HG03139 (cell line): ENCODE measurements around the gene ZNF431.
A peak's percentile ranks its signal among the peaks of the same experiment; 100 is the strongest.
"Not testable (repeated sequence)": the region's sequence is repeated elsewhere in the genome, so short reads cannot be mapped to it uniquely, and the experiment has no call there.

Experiments used
- ATAC-seq: cut with Tn5 transposase; IDR thresholded peaks from one replicate; pipeline ENCODE4 v1.9.1; 2021; ENCODE audit not compliant: unreplicated experiment

Gene ZNF431

DNA sequence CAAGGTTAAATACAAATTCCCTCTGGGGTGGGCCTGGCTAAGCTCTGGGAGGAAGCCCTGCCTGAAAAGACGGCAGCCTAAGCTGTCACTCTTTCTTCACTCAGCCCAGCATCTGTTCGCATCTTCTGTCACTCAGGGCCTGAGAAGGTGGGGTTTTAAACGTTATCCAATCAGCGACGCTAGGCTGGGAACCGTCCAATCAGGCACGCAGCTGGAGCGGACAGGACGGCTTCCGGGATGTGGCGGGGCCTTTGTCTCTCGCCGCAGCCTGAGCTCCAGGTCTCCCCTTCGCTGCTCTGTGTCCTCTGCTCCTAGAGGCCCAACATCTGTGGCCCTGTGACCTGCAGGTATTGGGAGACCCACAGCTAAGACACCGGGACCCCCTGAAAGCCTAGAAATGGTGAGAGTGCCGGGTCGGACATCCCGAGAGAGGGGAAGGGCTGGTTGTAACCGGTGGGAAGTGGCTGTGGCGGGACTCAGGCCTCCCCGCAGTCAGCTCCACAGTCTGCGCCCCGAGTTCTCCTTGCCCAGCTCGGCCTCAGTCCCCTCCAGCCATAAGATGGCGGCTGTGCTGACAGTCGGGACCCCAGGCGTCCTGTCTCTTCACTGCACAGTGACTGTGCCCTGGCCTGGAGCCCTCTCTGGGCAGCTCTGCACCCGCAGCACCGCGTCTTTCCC is at the start of gene ZNF431:
ZNF431 (plus strand) TSS at position 254 of the 678 bp plus-strand sequence; CDS start at position 398, 144 bp downstream.
- ATAC-seq, result peak; percentile 97

DNA sequence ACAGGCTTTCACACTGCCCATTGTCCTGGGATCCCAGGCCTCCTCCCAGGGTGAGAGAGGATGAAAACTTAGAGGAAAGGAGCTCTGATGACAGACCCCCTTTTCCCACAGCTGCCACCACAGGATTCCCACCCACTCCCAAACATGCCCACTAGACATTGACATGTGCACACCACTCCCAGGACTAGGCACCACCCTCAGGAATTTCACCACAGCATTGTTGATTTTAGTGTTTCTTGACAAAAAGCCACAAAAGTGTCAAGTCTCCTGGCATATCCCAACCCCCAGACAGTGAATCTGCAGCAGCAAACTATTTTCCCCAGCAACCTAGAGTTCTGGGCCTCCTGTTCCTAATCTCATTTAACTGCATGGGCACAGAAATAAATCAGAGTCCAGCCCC is 49.7 kb upstream of the ZNF431 start:
- ATAC-seq, result no peak

DNA sequence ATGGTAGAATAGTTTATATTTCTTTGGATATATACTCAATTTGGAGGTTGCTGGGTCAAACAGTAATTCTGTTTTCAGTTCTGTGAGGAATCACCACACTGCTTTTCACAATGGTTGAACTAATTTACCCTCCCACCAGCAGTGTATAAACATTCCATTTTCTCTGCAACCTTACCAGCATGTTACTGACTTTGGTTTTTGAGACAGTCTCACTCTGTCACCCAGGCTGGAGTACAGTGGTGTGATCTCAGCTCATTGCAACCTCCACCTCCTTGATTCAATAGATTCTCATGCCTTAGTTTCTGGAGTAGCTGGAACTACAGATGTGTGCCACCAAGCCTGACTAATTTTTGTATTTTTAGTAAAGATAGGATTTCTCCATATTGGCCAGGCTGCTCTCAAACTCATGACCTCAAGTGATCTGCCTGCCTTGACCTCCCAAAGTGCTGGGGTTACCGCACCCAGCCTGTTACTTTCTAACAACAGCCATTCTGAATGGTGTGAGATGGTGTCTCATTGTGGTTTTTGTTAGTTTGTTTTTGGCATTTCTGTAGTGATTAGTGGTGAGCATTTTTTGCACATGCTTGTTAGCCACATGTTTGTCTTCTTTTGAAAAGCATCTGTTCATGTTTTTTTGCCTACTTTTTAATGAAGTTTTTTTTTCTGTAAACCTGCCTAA is 47.4 kb upstream of the ZNF431 start:
- no peak for ATAC-seq

DNA sequence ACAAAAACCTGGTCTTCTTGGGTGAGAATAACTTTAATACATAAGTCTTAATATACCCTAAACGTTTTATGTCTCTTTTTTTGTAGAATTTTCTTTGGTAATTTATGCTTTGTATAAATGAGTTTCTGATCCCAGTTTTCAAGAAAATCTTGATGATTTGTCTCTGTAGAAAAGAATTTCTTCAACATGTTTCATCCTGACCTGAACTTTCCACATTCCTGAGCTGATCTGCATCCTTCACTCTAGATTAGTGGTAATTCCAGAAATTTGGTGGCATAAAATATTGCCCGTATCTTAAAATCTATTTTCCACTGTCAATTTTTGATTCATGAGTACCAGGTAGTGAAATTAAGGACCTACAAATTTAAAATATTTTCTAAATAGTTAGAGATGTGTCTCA is 43.5 kb upstream of the ZNF431 start:
- no peak for ATAC-seq

DNA sequence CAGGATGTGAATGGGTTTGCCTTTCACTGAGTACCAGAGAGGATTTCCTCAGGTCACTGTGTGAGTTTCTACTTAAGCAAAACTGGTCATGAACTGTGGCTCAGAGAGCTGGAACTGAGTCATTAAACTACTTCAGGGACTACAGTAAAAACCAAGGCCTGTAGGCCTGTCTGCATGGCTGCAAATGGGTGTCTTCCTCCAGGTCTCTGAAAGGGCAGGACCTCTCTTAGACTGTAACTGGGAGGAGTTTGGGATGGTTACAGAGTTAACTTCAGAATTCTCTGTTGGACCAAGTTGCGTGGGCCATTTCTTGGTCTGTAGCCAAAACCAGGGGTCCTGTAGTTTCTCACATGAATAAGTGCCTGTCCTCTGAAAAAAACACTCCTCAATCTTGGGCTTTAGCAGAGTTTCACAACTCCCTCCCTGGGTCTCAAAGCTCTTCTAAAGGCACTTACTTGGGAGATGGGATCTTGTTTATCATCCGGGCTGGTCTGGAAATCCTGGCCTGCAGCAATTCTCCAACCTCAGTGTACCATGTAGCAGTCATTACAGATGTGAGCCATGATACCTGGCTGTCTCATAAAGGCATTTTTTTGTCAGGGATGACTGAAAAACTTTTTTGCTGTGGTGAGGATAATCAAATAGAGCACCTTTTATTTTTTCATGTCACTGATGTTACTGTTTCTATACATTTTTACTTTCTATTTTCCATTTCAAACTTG is 40.2 kb upstream of the ZNF431 start:
- ATAC-seq, result no peak

DNA sequence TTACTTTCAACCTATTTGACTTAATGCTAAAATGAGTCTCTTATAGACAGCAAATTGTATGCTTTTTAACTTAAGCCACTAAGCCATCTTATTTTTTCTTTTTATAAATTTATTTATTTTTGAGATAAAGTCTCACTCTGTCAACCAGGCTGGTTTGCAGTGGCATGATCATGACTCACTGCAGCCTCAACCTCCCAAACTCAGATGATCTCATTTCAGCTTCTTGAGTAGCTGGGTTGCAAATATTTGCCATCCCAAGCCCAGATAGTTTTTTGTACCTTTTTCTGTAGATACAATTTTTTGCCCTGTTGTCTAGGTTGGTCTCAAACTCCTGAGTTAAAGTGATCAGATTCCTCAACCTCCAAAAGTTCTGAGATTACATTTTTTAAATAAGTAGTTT is 32.7 kb upstream of the ZNF431 start:
- ATAC-seq, result no peak

DNA sequence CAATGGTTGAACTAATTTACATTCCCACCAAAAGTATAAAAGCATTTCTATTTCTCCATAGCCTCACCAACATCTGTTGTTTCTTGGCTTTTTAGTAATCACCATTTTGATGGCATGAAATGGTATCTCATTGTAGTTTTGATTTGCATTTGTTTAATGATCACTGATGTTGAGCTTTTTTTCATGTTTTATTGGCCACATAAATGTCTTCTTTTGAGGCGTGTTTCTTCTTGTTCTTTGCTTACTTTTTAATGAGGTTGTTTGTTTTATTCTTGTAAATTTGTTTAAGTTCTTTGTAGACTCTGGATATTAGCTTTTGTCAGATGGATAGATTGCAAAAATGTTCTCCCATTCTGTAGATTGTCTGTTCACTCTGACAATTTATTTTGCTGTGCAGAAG is 31.7 kb upstream of the ZNF431 start:
- ATAC-seq, result no peak

DNA sequence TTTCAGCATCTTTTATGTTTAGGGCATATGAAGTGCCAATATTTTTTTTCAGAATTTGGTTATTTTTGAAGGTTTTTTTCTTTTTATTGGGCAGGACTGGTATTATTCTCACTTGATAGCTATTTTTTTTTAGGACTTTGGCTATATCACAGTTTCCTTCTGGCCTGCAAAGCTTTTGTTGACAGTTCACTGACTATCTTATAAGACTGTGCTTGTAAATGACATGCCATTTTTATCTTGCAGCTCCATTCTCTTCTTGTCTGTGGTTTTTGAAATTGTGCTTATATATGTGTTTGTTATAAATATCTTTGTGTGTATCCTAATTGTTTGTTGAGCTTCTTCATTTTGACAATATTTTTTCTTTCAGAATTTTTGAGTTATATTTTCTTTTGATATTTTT is 26.4 kb upstream of the ZNF431 start:
- ATAC-seq, result no peak

DNA sequence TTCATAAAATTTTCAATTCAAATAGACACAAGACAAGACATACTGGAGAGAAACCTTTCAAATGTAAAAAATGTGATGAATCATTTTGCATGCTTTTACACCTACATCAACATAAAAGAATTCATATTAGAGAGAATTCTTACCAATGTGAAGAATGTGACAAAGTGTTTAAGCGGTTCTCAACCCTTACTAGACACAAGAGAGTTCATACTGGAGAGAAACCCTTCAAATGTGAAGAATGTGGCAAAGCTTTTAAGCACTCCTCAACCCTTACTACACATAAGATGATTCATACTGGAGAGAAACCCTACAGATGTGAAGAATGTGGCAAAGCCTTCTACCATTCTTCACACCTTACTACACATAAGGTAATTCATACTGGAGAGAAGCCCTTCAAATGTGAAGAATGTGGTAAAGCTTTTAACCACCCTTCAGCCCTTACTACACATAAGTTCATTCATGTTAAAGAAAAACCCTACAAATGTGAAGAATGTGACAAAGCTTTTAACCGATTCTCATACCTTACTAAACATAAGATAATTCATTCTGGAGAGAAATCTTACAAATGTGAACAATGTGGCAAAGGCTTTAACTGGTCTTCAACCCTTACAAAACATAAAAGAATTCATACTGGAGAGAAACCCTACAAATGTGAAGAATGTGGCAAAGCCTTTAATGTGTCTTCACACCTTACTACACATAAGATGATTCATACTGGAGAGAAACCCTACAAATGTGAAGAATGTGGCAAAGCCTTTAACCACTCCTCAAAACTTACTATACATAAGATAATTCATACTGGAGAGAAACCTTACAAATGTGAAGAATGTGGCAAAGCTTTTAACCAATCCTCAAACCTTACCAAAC is 24.6 kb upstream of the ZNF431 start:
- ATAC-seq, result no peak

DNA sequence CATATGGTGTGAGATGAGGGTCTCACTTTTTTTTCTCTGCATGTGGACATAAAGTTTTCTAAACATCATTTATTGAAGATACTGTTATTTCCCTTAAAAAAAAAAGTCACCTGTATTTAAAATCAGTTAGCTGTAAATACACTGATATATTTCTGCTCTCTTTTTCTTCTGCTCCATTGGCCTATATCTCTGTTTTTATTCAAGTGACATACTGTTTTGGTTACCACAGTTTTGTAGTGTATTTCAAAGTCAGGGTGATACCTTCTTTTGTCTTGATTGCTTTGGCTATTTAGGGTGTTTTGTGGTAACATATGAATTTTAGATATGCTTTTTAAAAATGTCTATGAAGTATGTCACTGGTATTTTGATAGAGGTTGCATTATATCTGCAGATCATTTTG is 15.8 kb upstream of the ZNF431 start:
- ATAC-seq, result no peak

DNA sequence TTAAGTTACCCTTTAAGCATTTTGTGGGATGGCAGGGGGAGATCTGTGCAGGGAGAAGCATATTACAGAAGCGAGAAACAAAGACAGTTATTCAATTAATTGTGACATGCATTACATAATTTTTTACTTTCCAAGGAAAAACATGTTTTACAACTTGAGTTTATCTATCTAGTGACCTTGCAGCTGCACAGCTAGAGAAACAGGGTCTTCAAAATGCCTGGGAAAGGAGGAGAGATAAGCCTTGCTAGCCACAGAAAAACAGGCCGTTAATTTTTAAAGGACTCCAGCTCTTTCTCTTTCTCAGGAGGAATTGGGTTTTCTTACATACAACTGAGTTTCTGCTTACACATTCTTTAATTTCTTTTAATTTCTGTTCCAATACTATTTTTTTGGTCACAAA is 14.8 kb upstream of the ZNF431 start:
- no peak for ATAC-seq

DNA sequence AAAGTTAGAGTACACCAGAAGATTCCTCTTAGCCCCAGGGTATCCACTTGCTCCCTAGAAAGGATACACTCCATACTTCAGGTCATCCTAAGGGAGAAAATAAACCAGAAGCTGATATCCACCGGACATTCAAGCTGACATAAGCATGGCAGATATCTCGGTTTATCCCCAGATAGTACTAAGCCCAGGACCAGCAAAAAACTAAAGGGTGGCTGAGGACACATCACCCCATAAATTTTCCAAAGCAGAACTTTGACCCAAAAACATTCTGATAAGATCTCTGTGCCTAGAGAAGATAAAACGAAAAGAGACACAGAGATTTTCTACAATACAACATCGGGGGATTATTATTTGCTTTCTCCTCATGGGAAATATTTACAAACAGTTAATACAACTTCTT is 13.9 kb upstream of the ZNF431 start:
- no peak for ATAC-seq

DNA sequence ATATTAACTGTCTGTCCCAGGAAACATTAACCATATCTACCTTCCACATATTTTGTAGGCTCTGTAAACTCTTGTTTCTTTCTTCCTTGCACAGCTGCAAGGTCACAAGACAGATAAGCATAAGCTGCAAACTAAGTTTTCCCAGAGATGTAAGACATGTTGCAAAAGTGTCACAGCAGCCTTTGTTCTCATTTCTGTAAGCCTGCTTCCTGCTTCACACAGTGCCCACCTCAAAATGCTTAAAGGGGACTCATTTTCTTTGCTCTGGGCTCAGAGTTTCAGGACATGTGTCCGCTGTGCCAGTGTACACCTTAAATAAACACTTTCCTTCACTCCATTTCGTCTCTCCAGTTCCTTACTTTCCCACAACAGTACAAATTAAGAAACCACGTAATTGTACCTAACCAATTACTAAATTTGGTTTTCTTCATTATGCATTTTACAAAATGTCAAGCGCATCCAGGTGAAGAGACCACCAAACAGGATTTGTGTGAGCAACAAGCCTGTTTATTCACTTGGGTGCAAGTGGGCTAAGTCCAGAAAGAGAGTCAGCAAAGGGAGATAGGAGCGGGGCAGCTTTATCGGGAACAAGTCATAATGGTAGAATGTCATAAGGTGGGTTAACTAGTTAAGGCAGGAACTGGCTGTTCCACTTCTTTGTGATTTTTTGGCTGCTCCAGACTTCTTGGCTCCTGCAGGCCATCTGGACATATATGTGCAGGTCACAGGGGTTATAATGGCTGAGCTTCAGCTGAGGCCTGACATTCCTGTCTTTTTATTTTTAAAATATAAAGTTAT is 12.7 kb upstream of the ZNF431 start:
- ATAC-seq, result no peak

DNA sequence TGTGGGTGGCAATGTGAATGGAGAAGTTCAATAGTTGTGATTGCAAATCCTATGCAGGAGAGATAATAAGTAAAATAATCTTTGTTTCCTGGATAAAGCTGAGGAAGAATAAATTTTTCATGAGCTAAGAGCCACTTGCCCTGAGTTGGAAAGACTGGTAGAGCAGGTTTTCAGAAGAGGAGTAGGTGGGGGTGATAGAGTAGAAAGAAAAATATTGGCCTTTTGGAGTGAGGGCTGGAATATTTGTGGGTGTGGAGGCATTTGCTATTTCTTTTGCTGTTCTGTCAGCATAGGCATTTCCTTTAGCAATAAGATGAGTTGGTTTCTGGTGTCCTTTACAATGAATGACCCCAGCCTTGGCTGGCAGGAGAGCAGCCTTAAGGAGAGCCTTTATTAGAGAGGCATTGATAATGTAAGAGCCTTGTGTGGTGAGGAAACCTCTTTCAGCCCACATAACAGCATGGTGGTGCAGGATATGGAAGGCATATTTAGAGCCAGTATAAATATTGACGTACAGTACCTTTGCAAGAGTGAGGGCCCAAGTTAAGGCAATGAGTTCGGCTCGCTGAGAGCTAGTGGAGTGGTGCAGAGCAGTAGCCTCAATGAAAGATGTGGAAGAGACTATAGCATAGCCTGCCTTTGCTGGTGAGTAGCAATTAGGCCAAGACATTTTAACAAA is 11.6 kb upstream of the ZNF431 start:
- no peak for ATAC-seq

DNA sequence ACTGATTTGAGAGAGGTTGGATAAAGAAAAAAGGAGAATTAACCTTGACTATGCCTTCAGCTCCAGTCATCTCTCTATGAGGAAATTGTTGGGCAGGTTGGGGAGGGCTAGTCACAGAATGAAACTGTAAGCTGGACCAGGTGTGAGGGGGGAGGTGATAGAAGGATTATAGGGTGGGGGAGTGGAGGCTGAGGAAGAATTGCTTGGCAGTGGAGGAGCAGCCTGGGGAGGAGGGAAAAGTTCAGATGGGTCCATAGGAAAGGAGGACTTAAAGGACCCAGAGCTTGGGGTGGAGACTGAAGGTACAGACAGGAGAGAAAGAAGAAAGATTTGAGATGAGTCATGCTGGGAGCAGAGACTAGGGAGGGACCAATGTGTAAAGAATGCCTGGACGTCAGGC is 8.2 kb upstream of the ZNF431 start:
- no peak for ATAC-seq

DNA sequence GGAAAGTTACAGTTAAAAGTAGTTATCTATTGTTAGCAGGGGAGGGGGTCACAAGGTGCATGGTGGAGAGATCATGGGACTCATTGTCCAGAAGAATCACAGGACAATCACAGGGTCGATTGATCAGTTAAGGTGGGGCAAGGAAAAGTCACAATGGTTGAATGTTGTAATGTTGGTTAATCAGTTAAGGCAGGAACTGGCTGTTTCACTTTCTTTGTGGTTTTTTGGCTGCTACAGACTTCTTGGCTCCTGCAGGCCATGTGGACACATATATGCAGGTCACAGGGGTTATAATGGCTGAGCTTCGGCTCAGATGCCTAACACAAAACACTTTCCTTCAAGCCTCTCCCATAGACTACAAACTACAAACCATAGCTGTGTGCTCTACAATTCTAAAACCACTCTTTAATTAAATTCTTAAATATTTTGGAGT is 6.9 kb upstream of the ZNF431 start:
- no peak for ATAC-seq

DNA sequence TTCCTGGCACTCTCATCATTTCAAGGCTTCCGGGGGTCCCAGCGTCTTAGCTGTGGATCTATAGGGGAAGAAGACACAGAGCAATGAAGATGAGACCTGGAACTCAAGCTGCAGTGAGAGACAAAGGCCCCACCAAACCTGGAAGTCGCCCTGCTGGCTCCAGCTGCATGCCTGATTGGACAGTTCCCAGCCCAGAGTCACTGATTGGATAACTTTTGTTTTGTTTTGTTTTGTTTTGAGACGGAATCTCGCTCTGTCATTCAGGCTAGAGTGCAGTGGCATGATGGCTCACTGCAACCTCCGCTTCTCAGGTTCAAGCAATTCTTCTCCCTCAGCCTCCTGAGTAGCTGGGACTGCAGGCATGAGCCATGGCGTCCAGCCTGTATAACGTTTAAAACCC is 6.4 kb upstream of the ZNF431 start:
- no peak for ATAC-seq

DNA sequence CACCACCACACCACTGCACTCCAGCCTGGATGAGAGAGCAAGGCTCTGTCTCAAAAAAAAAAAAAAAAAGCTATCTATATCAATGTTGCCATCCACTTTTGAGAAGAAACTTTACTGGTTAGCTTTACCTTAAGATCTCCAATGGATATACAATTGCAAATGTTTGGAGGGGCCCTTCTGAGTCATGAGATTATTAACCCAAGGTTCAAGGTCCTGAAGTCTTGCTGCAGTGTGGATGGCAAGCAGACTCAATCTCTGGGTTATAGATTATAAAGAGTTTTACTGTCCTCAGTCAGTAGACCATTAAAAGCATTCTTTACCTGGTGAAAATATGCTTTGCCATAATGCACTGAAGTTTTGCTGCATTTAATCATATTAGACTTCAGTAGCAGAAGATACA is 3.7 kb upstream of the ZNF431 start:
- no peak for ATAC-seq

DNA sequence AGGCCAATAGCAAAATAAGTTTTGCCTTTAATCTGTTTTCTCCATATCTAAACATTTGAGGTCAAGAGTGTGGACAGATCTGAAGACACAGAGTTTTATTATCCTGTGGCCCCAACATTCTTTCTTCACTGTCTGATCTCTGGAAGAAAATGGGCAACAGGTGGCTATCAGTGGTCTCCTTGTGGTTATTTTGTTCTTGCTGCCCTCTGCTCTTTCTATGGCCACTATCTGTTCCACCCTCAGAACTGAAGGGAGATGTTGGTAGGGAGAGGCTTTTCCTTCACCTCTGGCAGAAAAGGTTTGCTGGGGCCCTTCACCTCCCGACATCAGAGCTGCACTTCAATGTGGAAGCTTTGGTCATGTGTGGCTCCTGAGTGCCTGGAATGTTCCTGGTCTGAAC is 834 bp upstream of the ZNF431 start:
- ATAC-seq, result not testable (repeated sequence)

DNA sequence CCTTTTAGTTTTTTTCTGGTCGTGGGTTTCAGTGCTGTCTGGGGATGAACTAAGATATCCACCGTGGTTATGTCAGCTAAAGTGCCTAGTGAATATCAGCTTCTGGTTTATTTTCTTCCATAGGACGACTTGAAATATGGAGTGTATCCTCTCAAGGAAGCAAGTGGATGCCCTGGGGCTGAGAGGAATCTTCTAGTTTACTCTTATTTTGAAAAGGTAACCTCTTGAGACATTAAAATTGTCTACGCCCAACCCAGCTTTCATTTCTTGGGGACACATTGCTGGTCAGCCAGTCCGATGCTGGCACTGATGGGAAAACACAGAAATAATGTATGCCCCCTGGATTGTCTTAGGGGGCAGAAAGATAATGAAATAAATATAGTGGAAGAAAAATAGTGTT is 1.6 kb downstream of the ZNF431 start:
- ATAC-seq, result no peak
